Retinal pigment epithelial cell (primary cell): ENCODE data around the gene DCUN1D3.

Experiments
- DNase-seq: peaks from one replicate; pipeline ENCODE4 v3.0.0-alpha.2; 2010; ENCODE audit warnings: low read depth
- H3K4me3 ChIP-seq: 2 replicates; pipeline ENCODE4 v1.5.1; 2011; ENCODE audit warnings: mild to moderate bottlenecking, low read length, control low read depth, moderate library complexity
- TF ChIP-seq, protein P1 (sequence below): conservative IDR thresholded peaks from 2 replicates; pipeline ENCODE4 v1.5.1; 2011; ENCODE audit warnings: low read depth, low read length, control low read depth, inconsistent platforms

Gene DCUN1D3

DNA sequence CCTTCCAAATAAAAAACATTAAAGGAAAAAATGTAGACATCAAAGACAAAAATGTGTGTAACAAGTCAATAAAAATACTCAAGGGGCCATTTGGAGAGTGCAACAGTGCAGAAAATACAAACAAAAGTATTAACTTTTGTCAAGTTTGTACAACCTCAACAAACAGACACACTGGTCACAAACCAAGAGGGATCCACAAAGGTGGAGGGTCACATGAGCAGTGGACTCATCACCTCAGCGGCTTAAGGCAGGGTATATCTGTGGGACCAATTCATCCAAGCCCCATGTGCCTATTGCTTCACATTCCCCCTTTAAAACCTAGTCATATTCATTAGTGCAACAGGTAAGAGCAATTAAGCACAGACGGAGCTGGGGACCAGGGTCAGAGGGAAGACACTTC, 45.2 kb downstream of the DCUN1D3 start:
- no peak for DNase-seq
- TF ChIP-seq, protein P1, sequence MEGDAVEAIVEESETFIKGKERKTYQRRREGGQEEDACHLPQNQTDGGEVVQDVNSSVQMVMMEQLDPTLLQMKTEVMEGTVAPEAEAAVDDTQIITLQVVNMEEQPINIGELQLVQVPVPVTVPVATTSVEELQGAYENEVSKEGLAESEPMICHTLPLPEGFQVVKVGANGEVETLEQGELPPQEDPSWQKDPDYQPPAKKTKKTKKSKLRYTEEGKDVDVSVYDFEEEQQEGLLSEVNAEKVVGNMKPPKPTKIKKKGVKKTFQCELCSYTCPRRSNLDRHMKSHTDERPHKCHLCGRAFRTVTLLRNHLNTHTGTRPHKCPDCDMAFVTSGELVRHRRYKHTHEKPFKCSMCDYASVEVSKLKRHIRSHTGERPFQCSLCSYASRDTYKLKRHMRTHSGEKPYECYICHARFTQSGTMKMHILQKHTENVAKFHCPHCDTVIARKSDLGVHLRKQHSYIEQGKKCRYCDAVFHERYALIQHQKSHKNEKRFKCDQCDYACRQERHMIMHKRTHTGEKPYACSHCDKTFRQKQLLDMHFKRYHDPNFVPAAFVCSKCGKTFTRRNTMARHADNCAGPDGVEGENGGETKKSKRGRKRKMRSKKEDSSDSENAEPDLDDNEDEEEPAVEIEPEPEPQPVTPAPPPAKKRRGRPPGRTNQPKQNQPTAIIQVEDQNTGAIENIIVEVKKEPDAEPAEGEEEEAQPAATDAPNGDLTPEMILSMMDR = no peak

DNA sequence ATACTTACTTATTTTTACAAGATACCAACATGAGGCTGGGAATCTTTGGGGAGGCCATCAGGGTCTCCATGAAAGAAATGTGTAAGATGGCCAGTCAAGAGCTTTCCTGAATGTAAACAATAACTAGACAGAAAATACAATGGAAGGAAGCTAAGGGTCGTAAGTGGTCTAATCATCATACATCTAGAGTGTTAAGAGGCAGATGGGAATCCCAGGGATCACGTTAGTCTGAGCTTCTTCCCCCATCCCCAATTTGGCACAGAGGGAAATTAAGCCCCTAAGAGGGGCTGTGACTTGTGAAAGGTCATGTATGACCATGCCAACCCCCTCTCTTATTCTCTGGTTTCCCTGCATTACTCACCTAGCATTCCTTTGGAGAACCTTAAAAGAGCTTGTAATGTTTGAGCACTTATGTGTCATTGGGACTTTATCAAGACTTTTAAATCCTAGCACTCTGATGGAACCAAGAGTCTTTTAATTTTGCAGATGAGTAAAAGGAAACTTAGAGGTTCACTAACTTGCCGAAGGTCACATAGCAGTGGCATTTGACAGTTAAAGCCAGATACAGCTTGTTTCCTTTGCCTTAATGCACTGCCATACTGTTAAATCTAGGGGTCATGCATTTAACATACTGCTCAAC, 46.1 kb downstream of the DCUN1D3 start:
- TF ChIP-seq, protein P1 = no peak

More for the DNA sequence above, 45.2 kb downstream of the DCUN1D3 start:
- H3K4me3 ChIP-seq = no peak overlapping the region

DNA sequence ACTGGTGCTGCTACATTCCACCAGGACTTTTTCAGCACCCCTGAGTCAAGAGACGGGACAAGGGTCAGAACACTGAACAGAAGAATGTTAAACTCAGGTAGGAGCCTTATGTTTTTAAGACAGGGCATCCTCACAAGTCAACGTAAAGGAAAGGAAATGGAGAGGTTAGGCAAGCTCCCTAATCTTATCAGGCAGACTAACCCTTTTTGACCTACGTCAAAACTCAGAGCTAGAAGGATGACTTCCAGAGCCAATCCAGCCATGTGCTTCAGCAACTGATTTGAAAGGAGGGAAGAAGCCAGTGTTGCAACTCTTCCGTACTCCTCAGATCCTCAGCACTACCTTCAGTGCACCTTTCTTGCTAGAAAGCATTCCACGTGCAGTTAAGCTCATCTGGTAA, 47.0 kb downstream of the DCUN1D3 start:
- no peak overlapping the region for H3K4me3 ChIP-seq
- TF ChIP-seq, protein P1 = no peak
- DNase-seq = no peak

More for the DNA sequence above, 46.1 kb downstream of the DCUN1D3 start:
- DNase-seq = no peak
- H3K4me3 ChIP-seq = no peak overlapping the region

DNA sequence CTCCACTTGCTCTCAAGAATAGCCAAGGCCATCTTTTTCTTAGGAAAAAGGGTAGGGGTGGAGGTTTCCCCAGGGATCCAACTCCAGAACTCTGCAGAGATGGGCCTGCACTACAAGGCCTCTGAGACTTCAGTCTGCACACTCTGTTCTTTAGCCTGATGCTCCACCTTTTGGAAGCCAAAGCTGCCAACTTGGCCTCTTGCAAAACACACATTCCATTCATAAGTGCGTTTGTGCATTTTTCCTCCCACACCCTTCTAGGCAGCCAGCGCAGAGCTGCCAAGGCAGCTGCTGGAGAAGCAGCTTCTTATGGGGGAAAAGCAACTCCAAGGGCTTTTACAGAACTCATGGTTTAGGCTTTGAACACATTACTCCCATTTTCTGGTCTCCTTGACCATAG, 48.6 kb downstream of the DCUN1D3 start:
- TF ChIP-seq, protein P1 = no peak
- no peak overlapping the region for H3K4me3 ChIP-seq
- peak; percentile 86 for DNase-seq

DNA sequence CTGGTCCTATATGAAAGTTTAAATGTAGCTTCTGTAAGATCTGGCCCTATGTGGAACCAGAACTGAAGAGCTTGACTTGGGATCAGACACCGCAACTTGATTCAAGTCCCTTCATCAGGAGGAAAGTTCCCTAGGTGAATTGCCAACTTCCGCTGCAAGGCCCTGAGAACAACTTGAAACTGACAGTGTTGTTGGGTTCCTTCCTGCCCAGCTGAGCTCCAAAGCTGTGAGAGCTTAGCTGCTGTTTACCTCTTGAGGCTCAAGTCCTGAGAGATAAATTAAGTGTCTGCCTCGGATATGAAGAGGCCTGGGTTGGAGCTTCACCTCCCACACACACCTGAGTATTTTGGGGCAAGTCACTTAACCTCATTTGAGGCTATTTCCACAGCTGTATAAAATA, 49.2 kb downstream of the DCUN1D3 start:
- no peak for DNase-seq
- TF ChIP-seq, protein P1 = no peak
- H3K4me3 ChIP-seq = no peak overlapping the region

DNA sequence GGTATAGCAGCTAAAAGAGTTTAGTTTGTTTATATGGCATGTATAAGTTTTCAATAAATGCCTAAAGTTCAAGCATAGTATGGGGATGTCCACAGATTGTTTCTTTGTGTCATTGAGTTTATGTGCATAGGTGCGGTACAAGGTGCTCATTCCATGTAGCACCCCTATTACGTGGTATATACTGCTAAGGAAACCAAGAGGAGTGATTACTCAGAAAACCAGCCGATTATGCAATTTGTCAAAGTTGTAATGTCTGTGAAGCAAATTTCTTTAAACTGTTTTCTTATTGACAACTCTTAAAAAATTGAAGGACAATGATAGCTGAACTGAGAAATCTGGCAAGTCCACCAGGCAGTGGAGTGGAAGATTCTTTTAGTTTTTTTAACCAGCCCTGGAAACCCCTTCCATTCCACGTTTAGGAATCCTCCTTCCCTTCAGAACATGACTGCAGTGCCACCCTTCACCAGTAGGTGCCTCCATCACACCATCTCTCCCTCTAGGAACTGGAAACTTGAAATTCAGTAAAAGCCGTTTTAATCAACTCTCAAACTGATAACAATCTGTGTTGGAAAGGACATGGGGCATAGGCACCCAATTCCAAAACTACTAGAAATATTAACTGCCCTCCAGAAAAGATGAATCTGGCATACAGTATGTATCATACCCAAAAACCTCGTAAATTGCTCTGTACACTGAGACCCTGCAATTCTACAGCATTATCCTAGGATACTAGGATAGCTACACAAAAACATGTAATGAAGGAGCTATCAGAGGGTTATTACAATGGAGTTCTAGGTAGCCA, 50.4 kb downstream of the DCUN1D3 start:
- DNase-seq = no peak
- TF ChIP-seq, protein P1 = peak; percentile 99
- no peak overlapping the region for H3K4me3 ChIP-seq

DNA sequence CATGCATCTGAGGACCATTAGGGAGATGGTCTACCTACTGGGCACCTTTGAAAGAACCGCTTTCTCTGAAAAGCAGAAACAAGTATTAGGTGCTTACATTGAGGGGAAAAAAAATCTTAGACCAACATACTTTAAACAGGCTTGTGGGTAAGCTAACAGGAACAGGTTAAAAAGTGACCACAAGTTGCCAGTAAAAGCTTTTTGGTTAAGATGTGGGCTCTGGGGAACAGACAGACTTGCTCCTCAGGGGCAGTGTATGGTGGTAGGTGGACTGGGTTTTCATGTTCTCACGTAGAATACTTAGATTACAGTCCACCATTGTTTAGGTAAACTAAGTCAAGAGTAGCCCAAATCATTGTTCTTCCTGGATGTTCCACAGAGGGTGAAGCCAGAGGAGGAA, 52.6 kb downstream of the DCUN1D3 start:
- no peak for DNase-seq
- no peak overlapping the region for H3K4me3 ChIP-seq
- TF ChIP-seq, protein P1 = no peak
